GM10847 (cell line): Measurements from ENCODE around the gene BRI3.

Source experiments
- POLR2A ChIP-seq: IDR thresholded peaks from 2 replicates; pipeline ENCODE4 v1.6.1; 2011; ENCODE audit not compliant: insufficient read length; ENCODE audit errors: extremely low read depth

BRI3 gene

DNA sequence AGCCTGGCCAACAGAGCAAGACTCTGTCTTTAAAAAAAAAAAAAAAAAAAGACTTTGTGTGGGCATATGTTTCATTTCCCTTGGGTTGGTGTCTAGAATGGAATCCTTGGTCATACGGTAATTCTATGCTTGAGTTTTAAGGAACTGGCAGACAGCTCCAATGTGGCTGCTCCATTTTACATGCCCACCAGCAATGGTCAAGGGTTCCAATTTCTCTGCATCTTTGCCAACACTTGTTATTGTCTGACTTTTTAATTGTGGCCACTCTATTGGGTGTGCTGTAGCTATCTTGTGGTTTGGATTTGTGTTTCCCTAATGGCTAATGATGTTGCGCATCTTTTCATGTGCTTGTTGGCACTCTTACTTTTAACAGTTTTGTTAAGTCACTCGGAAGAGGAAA, 57.6 kb downstream of the BRI3 start:
- no peak for TF ChIP-seq POLR2A

DNA sequence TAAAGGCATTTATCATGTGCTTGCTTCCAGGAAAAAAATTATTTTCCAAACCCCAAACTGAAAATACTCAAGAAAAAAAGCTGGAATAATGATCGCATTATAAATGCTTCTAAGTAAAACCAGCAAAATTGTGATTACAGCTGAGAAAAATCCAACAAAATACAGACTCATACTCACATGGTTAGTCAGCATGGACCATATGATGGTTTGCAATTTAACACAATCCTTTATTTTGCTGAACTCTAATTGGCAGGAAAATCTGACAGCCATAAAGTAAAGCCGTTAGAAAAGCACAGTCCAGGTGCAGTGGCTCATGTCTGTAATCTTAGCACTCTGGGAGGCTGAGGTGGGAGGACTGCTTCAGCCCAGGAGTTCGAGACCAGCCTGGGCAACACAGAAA, 59.6 kb downstream of the BRI3 start:
- TF ChIP-seq POLR2A = no peak
